Mammary epithelial cell (primary cell): ENCODE measurements around the gene TLK1.

Source experiments
- CTCF ChIP-seq, 2 donors: IDR thresholded peaks in 1 of 2; conservative IDR thresholded peaks in 1 of 2; 2 replicates each; pipeline ENCODE4 v1.5.1; 2011 to 2012; ENCODE audit warnings: inconsistent platforms in 2 of 2, low read length in 2 of 2, mild to moderate bottlenecking in 2 of 2, control low read depth in 1 of 2, low read depth in 1 of 2; ENCODE audit not compliant: insufficient read depth in 1 of 2; ENCODE audit errors: extremely low read depth in 1 of 2
- EZH2 ChIP-seq: IDR thresholded peaks from 2 replicates; pipeline ENCODE4 v1.6.1; 2012; ENCODE audit warnings: low read length, inconsistent platforms, borderline replicate concordance

- TF ChIP-seq CTCF (conservative IDR thresholded peaks at IDR 0.05 in 1 of 2, IDR thresholded peaks at IDR 0.05 in 1 of 2; ENCODE audit: extremely low read depth in 1 of 2, insufficient read depth in 1 of 2, low read depth in 1 of 2, low read length in 2 of 2) (peak; percentile 45 to 61), EZH2 (no peak)
Observed at GRCh38 chr2:171159372-171160118, 1.1 kb downstream of the TLK1 start.
